ENCODE results near the gene ZNF160. TPM values are rescaled to one million over a fixed set of nuclear protein-coding genes. Genes with fewer than 3 reads are reported as not detected.

The ZNF160 gene
- total and polyA plus RNA-seq, 2 of the 8 experiments (the other 6 are each of a cell fraction or from before 2014, with no cell fraction given) = 15.8 to 31.2 TPM

GRCh38 chr19:53045536-53045935 lies 57.7 kb downstream of the ZNF160 start:
- POLR2A ChIA-PET (ENCODE audit: partially characterized antibody) = no interaction called here
- H3K56ac ChIP-seq (replicated peaks; ENCODE audit: insufficient read length, low read depth, low read length) = no peak overlapping the region
- no peak for FAIRE-seq
- TF ChIP-seq EZH2 (IDR thresholded peaks at IDR 0.05; ENCODE audit: low read depth, low read length, severe bottlenecking) = no peak

More at GRCh38 chr19:53045536-53045935, 57.7 kb downstream of the ZNF160 start:
- H3K23ac ChIP-seq (ENCODE audit: insufficient read length) = no peak overlapping the region
- WGBS, 2 experiments (ENCODE audit: extremely low coverage in 1 of 2, insufficient coverage in 1 of 2, insufficient read length in 1 of 2, insufficient replicate concordance in 2 of 2, low coverage in 1 of 2, low lambda C conversion rate in 2 of 2, missing lambda C conversion rate in 1 of 2) = 83% methylated on average over 16 of the region's 16 CpGs; no CpG with 5 or more reads in 1 of the 2 experiments
- no peaks in the 10 kb centered on the region for H3K36me3 ChIP-seq (ENCODE audit: control insufficient read depth in 2 of 4, insufficient read depth in 4 of 4, low read length in 3 of 4)
- no peak overlapping the region for H2BK120ac ChIP-seq (replicated peaks; ENCODE audit: low read depth, low read length)
- no peak overlapping the region for H3K4ac ChIP-seq (replicated peaks; ENCODE audit: insufficient read length, low read depth, low read length)
- no peak overlapping the region for H2BK12ac ChIP-seq (ENCODE audit: low read depth, low read length)
- H3K14ac ChIP-seq (ENCODE audit: insufficient read length) = no peak overlapping the region
- H4K5ac ChIP-seq (ENCODE audit: insufficient read length, low read depth, low read length) = no peak overlapping the region
- H3K9me3 ChIP-seq (ENCODE audit: insufficient read depth in 2 of 2, low read depth in 1 of 2, low read length in 1 of 2) = peaks cover 8 to 16% of the 10 kb centered on the region in 2 experiments; a peak in 3 of 4 replicates
- no peaks in the 10 kb centered on the region for H3K23me2 ChIP-seq (ENCODE audit: low read depth, low read length)
- no peak overlapping the region for H2BK5ac ChIP-seq (ENCODE audit: low read depth, low read length)
- H3K4me2 ChIP-seq (ENCODE audit: insufficient read depth in 1 of 2, low read depth in 2 of 2, low read length in 2 of 2) = no peak overlapping the region
- H3K18ac ChIP-seq (ENCODE audit: extremely low read depth, low read length) = no peak overlapping the region
- no peak overlapping the region for H3K27ac ChIP-seq (ENCODE audit: low read depth, low read length)
- no peak overlapping the region for H3K4me3 ChIP-seq (ENCODE audit: extremely low read depth in 1 of 4, insufficient read depth in 2 of 4, low read depth in 3 of 4, low read length in 4 of 4)
- no peak for DNase-seq (ENCODE audit: low read depth in 1 of 2, low spot score in 2 of 2)
- H2BK15ac ChIP-seq (ENCODE audit: low read length) = no peak overlapping the region
- H3K79me1 ChIP-seq (ENCODE audit: low read depth, low read length) = no peaks in the 10 kb centered on the region
- no peaks in the 10 kb centered on the region for H3K79me2 ChIP-seq (ENCODE audit: control insufficient read depth in 1 of 2, insufficient read depth in 2 of 2, low read length in 2 of 2)
- no peak overlapping the region for H4K91ac ChIP-seq (replicated peaks; ENCODE audit: insufficient read length, low read length)
- H2BK20ac ChIP-seq (ENCODE audit: low read length) = no peak overlapping the region
- H4K8ac ChIP-seq (ENCODE audit: extremely low read depth, insufficient read depth, low read length) = no peak overlapping the region
- H3K9ac ChIP-seq (replicated peaks in 1 of 4; ENCODE audit: extremely low read depth in 1 of 4, low read depth in 3 of 4, low read length in 3 of 4) = no peak overlapping the region
- CTCF ChIA-PET (ENCODE audit: partially characterized antibody) = interaction anchor here (1.1 kb wide), 1 partner anchor 32 kb away, joined by 3 read pairs; no protein-coding TSS in a partner anchor
- H4K20me1 ChIP-seq (replicated peaks in 1 of 2; ENCODE audit: control insufficient read depth in 1 of 2, insufficient read depth in 2 of 2, low read length in 2 of 2) = no peaks in the 10 kb centered on the region
- no peaks in the 10 kb centered on the region for H3K27me3 ChIP-seq (replicated peaks in 1 of 4; ENCODE audit: control insufficient read depth in 3 of 4, extremely low read depth in 1 of 4, insufficient read depth in 3 of 4, low read length in 3 of 4)
- no peak overlapping the region for H2AK5ac ChIP-seq (ENCODE audit: low read depth, low read length)
- H2AFZ ChIP-seq (ENCODE audit: low read length) = no peak overlapping the region
- H3K4me1 ChIP-seq (replicated peaks in 1 of 4; ENCODE audit: control insufficient read depth in 3 of 4, insufficient read depth in 4 of 4, low read length in 3 of 4) = no peaks in the 10 kb centered on the region

Data from H1 (cell line).